C4-2B (cell line): ENCODE measurements around the gene SPATA3.

Source experiments
- H3K27ac ChIP-seq: fragments of 450-650 bp; 2 replicates; pipeline ENCODE4 v1.5.1; 2017
- ZFX ChIP-seq: fragments of 450-650 bp; IDR thresholded peaks from 2 replicates; pipeline ENCODE4 v1.6.1; 2017
- TF ChIP-seq, protein P1 (sequence below): fragments of 450-650 bp; conservative IDR thresholded peaks from 2 replicates; pipeline ENCODE4 v1.5.1; 2017; ENCODE audit warnings: mild to moderate bottlenecking

SPATA3 gene

DNA sequence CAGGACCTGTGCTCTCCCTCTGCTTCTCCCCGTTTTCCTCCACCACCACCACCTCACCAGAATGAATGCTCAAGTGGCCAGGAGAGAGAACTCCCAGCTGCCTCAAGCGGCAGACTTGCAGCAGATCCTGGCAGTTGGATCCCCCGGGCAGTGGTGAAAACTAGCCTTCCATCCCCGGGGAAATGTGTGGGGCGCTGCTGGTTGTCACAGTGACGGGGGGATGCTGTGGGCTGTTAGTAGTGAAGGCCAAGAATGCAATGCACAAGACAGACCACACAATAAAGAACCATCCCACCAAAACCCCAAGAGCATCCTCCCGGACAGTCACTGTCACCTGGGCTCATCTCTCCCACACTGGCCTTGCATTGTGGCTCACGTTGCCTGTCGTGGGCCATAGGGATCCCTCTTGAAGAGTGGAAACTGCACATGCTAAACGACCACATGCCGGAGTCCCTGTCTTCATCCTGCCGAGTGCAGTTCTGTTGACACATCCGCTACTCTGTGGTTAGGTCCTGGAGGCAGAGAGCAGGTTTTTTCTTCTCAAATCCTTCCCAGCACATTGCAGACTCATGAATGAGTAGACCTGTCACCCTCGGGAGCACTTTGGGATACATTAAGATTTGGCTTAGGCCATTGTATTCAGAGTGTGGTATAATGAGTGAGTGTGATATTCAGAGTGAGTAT lies 13.5 kb downstream of the SPATA3 start:
- TF ChIP-seq ZFX, result no peak
- TF ChIP-seq, protein P1, sequence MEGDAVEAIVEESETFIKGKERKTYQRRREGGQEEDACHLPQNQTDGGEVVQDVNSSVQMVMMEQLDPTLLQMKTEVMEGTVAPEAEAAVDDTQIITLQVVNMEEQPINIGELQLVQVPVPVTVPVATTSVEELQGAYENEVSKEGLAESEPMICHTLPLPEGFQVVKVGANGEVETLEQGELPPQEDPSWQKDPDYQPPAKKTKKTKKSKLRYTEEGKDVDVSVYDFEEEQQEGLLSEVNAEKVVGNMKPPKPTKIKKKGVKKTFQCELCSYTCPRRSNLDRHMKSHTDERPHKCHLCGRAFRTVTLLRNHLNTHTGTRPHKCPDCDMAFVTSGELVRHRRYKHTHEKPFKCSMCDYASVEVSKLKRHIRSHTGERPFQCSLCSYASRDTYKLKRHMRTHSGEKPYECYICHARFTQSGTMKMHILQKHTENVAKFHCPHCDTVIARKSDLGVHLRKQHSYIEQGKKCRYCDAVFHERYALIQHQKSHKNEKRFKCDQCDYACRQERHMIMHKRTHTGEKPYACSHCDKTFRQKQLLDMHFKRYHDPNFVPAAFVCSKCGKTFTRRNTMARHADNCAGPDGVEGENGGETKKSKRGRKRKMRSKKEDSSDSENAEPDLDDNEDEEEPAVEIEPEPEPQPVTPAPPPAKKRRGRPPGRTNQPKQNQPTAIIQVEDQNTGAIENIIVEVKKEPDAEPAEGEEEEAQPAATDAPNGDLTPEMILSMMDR, result no peak
- H3K27ac ChIP-seq, result no peak overlapping the region

DNA sequence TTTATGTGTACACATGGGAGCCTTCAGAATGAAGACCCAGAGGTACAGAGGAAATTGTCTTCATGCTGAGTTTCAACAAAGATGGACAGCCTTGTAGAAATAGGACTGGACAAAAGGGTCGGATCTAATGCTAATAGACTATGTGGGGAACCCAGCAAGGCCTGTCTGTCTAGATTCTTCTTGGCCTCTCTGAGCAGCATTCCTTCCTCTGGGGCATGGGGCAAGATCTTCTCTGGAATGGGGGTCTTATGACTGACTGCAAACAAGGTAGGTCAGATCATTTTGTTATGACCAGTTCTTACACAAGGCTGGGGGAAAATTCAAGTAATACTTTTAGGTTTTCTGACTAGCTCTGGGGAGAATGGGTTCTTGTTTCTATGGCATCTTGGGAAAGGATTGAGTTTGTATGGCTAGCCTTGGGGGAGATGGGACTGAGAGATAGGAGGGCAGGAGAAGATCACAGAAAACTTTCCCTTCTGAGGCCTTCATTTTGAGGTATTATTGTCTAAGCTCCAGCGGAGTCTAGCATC lies 14.3 kb downstream of the SPATA3 start:
- TF ChIP-seq, protein P1, result no peak
- no peak for TF ChIP-seq ZFX
- no peak overlapping the region for H3K27ac ChIP-seq

DNA sequence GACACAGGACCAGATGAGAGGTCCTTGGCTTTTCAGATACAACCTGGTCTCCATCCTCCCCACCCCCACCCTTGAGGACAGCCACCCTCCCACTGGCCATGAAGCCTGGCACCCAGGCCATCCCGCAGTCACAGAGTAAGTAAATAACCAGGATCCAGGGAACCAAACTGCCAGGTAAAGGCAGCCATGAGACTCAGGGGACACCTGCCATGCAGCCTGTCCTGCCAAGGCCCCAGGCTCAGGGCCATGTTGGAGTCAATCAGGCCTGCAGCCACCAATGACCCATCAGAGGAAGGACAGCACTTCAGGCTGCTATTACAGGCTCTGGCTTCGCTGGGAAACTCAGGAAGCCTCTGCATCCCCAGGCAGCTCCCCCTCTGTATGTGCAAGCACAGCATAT lies 15.6 kb downstream of the SPATA3 start:
- TF ChIP-seq, protein P1, result no peak
- no peak for TF ChIP-seq ZFX
- H3K27ac ChIP-seq, result no peak overlapping the region

DNA sequence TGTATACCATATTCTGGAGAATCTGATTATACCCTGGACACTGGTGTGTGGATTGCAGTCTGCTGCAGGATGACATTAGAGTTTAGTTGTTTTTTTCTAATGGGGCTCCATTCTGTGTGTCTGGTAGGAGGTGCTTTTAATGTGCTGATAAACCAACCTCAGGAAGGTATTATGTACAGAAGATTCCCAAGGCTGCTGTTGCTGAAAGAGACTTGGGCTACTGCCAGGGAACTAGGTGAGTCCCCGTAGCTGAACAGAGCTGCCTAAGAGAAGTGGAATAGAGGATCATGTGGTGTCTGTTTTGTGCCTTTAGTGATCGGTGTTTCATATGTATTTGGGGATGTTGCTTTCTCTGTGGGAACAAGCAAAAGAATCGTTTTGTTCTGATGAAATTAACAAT lies 16.5 kb downstream of the SPATA3 start:
- TF ChIP-seq, protein P1, result no peak
- no peak for TF ChIP-seq ZFX
- H3K27ac ChIP-seq, result no peak overlapping the region

DNA sequence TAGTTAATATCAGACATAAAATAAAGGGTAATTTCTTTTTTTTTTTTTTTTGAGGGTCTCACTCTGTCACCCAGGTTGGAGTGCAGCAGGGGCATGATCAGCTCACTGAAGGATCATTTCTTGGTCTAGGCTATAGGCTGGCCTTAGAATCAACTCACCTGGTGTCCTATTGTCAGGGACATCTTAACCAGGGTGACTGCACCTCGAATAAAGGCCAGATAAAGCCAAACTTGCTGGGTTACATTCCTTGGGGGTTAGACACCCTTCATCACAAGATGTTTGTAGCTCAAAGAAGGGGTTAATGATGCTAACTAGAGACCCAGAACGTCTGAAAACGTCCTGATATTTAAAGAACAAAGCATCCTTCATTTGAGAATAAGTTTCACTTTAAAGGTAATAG lies 17.9 kb downstream of the SPATA3 start:
- TF ChIP-seq, protein P1, result no peak
- no peak for TF ChIP-seq ZFX
- H3K27ac ChIP-seq, result no peak overlapping the region

DNA sequence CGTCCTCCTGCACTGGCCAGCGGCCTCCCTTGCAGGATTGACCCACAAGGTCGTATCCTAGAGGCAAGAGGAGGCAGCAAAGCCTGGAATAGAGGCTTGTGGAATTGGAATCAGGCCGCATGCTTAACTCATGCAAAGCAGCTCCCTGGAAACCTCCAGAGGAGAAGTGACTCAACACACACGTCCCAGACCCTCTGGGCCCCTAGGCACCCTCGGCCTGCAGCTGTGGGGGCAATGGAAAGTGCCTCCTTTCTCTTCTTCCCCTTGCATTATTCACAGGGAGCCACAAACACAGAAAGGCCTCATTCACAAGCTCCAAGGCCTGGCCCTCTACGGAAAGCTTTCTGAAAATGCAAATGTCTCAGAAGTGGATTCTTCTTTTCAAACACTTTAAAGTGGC lies 19.6 kb downstream of the SPATA3 start:
- TF ChIP-seq, protein P1, result no peak
- TF ChIP-seq ZFX, result no peak
- no peak overlapping the region for H3K27ac ChIP-seq

DNA sequence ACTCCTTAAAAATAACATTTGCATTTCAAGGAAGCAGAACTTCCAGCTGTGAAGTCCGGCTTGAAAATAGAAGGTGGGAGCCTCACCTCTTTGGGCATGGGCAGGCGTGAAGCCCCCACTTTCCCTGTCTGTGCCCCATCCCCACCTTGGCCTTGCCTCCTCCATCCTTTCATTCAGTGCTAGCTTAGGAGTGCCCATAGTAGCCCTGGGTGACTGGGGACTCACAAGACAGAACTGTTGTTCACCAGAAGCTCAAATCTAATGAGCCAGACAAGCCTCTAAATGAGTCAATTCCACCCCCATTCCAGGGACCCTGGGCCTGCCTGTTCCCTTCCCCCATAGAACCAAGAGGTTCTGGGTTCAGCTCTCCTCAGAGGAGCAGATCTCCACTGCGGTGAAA lies 20.0 kb downstream of the SPATA3 start:
- H3K27ac ChIP-seq, result no peak overlapping the region
- TF ChIP-seq ZFX, result no peak
